GM23338 (cell line): Measurements from ENCODE around the gene LAMB3. TPM values are rescaled to one million over a fixed set of nuclear protein-coding genes. Genes with fewer than 3 reads are reported as not detected.

ENCODE experiments used
- EZH2 ChIP-seq: fragments of 200-600 bp; sonication (generic); IDR thresholded peaks from one replicate; pipeline ENCODE4 v1.8.0; 2017; ENCODE audit warnings: antibody characterized with exemption, mild to moderate bottlenecking, low read depth; ENCODE audit not compliant: unreplicated experiment
- EZH2phosphoT487 ChIP-seq: fragments of 200-600 bp; sonication (generic); IDR thresholded peaks from one replicate; pipeline ENCODE4 v1.8.1; 2018; ENCODE audit warnings: antibody characterized with exemption; ENCODE audit not compliant: unreplicated experiment
- JUNB ChIP-seq: IDR thresholded peaks from one replicate; pipeline ENCODE4 v1.6.1; 2016; ENCODE audit warnings: antibody characterized with exemption; ENCODE audit not compliant: unreplicated experiment
- NANOG ChIP-seq: IDR thresholded peaks from 2 replicates; pipeline ENCODE4 v1.6.1; 2016; ENCODE audit warnings: antibody characterized with exemption, borderline replicate concordance
- ZNF331 ChIP-seq: fragments of 250-450 bp; sonication (Bioruptor Pico); IDR thresholded peaks from 2 replicates; pipeline ENCODE4 v1.5.0; 2020; ENCODE audit warnings: low read depth, mild to moderate bottlenecking, moderate library complexity
- polyA plus RNA-seq: library from polyadenylated mRNA; unstranded; fragments of >200 nt; fragmentation: Nextera tagmentation; extraction: Ambion mirVana; gene quantifications from 2 replicates; pipeline ENCODE4 v1.2.1, GENCODE V29; 2016
- total RNA-seq: library from RNA; depleted of rRNA; stranded (reverse); fragments of >200 nt; shearing (Covaris generic); gene quantifications from 2 replicates; pipeline ENCODE4 v1.2.3, GENCODE V29; 2014
- TF ChIP-seq, protein P1 (sequence below): IDR thresholded peaks from one replicate; pipeline ENCODE4 v1.6.1; 2018; ENCODE audit warnings: antibody characterized with exemption; ENCODE audit not compliant: unreplicated experiment
- TF ChIP-seq, protein P2 (sequence below): fragments of 250-450 bp; sonication (Bioruptor Pico); IDR thresholded peaks from 2 replicates; pipeline ENCODE4 v1.5.0; 2020; ENCODE audit warnings: mild to moderate bottlenecking, moderate library complexity
- TF ChIP-seq, protein P3 (sequence below): IDR thresholded peaks from 2 replicates; pipeline ENCODE4 v1.6.1; 2016; ENCODE audit warnings: antibody characterized with exemption

The LAMB3 gene
- total and polyA plus RNA-seq, 2 experiments from 2014 or later = 0.05 to 0.52 TPM

DNA sequence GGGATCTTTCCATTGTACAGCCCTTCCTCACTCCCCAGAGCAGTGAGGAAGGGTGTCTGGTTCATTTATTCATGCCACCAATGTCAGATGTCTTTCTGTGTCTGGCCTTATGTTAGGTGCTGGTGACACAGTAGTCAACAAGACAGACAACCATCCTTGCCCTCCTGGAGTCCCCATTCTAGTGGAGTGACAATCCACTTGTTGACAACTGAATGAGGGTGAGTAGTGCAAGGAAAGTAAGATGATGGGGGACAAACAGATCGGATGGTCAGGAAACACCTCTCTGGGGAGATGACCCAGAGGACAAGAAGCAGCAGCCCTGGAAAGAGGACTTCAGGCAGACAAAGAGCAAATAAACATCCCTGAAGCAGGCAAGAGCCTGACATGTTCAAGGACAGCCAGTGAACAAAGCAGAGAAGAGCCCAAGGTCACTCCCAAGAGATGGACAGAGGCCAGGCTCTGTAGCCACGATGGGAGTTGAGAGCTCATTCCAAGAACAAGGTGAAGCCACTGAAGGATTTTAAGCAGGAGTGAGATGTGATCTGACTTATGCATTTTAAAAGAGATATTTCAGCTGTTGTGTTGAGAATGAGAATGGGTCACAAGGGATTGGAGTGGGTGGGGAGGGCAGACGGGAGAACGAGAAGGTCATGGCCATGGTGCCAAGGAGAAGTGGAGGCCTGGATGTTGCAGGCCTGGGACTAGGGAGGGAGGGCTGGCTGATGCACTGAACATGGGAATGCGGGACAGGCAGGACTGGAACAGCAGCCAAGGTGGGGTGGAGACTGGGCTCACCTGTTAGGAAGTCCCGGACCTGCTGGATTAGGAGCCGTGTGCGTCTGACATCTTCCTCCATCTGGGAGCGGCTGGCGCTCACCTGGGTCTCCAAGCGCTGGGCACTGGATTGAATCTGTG, 30.2 kb downstream of the LAMB3 start (continued):
- TF ChIP-seq, protein P1, sequence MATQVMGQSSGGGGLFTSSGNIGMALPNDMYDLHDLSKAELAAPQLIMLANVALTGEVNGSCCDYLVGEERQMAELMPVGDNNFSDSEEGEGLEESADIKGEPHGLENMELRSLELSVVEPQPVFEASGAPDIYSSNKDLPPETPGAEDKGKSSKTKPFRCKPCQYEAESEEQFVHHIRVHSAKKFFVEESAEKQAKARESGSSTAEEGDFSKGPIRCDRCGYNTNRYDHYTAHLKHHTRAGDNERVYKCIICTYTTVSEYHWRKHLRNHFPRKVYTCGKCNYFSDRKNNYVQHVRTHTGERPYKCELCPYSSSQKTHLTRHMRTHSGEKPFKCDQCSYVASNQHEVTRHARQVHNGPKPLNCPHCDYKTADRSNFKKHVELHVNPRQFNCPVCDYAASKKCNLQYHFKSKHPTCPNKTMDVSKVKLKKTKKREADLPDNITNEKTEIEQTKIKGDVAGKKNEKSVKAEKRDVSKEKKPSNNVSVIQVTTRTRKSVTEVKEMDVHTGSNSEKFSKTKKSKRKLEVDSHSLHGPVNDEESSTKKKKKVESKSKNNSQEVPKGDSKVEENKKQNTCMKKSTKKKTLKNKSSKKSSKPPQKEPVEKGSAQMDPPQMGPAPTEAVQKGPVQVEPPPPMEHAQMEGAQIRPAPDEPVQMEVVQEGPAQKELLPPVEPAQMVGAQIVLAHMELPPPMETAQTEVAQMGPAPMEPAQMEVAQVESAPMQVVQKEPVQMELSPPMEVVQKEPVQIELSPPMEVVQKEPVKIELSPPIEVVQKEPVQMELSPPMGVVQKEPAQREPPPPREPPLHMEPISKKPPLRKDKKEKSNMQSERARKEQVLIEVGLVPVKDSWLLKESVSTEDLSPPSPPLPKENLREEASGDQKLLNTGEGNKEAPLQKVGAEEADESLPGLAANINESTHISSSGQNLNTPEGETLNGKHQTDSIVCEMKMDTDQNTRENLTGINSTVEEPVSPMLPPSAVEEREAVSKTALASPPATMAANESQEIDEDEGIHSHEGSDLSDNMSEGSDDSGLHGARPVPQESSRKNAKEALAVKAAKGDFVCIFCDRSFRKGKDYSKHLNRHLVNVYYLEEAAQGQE = no peak
- TF ChIP-seq ZNF331 (CRISPR knock-in tag) (no peak), EZH2phosphoT487 (no peak), JUNB (no peak), NANOG (no peak), EZH2 (no peak)
- TF ChIP-seq, protein P2, sequence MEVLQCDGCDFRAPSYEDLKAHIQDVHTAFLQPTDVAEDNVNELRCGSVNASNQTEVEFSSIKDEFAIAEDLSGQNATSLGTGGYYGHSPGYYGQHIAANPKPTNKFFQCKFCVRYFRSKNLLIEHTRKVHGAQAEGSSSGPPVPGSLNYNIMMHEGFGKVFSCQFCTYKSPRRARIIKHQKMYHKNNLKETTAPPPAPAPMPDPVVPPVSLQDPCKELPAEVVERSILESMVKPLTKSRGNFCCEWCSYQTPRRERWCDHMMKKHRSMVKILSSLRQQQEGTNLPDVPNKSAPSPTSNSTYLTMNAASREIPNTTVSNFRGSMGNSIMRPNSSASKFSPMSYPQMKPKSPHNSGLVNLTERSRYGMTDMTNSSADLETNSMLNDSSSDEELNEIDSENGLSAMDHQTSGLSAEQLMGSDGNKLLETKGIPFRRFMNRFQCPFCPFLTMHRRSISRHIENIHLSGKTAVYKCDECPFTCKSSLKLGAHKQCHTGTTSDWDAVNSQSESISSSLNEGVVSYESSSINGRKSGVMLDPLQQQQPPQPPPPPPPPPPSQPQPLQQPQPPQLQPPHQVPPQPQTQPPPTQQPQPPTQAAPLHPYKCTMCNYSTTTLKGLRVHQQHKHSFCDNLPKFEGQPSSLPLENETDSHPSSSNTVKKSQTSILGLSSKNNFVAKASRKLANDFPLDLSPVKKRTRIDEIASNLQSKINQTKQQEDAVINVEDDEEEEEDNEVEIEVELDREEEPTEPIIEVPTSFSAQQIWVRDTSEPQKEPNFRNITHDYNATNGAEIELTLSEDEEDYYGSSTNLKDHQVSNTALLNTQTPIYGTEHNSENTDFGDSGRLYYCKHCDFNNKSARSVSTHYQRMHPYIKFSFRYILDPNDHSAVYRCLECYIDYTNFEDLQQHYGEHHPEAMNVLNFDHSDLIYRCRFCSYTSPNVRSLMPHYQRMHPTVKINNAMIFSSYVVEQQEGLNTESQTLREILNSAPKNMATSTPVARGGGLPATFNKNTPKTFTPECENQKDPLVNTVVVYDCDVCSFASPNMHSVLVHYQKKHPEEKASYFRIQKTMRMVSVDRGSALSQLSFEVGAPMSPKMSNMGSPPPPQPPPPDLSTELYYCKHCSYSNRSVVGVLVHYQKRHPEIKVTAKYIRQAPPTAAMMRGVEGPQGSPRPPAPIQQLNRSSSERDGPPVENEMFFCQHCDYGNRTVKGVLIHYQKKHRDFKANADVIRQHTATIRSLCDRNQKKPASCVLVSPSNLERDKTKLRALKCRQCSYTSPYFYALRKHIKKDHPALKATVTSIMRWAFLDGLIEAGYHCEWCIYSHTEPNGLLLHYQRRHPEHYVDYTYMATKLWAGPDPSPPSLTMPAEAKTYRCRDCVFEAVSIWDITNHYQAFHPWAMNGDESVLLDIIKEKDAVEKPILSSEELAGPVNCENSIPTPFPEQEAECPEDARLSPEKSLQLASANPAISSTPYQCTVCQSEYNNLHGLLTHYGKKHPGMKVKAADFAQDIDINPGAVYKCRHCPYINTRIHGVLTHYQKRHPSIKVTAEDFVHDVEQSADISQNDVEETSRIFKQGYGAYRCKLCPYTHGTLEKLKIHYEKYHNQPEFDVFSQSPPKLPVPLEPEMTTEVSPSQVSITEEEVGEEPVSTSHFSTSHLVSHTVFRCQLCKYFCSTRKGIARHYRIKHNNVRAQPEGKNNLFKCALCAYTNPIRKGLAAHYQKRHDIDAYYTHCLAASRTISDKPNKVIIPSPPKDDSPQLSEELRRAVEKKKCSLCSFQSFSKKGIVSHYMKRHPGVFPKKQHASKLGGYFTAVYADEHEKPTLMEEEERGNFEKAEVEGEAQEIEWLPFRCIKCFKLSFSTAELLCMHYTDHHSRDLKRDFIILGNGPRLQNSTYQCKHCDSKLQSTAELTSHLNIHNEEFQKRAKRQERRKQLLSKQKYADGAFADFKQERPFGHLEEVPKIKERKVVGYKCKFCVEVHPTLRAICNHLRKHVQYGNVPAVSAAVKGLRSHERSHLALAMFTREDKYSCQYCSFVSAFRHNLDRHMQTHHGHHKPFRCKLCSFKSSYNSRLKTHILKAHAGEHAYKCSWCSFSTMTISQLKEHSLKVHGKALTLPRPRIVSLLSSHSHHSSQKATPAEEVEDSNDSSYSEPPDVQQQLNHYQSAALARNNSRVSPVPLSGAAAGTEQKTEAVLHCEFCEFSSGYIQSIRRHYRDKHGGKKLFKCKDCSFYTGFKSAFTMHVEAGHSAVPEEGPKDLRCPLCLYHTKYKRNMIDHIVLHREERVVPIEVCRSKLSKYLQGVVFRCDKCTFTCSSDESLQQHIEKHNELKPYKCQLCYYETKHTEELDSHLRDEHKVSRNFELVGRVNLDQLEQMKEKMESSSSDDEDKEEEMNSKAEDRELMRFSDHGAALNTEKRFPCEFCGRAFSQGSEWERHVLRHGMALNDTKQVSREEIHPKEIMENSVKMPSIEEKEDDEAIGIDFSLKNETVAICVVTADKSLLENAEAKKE (CRISPR knock-in tag) = no peak
- TF ChIP-seq, protein P3, sequence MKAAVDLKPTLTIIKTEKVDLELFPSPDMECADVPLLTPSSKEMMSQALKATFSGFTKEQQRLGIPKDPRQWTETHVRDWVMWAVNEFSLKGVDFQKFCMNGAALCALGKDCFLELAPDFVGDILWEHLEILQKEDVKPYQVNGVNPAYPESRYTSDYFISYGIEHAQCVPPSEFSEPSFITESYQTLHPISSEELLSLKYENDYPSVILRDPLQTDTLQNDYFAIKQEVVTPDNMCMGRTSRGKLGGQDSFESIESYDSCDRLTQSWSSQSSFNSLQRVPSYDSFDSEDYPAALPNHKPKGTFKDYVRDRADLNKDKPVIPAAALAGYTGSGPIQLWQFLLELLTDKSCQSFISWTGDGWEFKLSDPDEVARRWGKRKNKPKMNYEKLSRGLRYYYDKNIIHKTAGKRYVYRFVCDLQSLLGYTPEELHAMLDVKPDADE = no peak
